WTC11 (cell line): Measurements from ENCODE around the gene THY1.

Experiments used
- ATF1 ChIP-seq: sonication (generic); formaldehyde crosslinking; IDR thresholded peaks from 2 replicates; pipeline ENCODE4 v1.8.1; 2023; ENCODE audit warnings: mild to moderate bottlenecking, moderate library complexity, missing genetic modification reagents
- CTCF ChIP-seq: fragments of 200-600 bp; IDR thresholded peaks from 2 replicates; pipeline ENCODE4 v1.8.0; 2022; ENCODE audit warnings: antibody characterized with exemption
- MAX ChIP-seq: sonication (generic); formaldehyde crosslinking; IDR thresholded peaks from 2 replicates; pipeline ENCODE4 v1.8.0; 2022; ENCODE audit warnings: mild to moderate bottlenecking, missing genetic modification reagents
- MYBL2 ChIP-seq: sonication (generic); formaldehyde crosslinking; IDR thresholded peaks from 2 replicates; pipeline ENCODE4 v1.8.1; 2023; ENCODE audit warnings: mild to moderate bottlenecking, moderate library complexity, missing genetic modification reagents
- TEAD1 ChIP-seq: sonication (generic); formaldehyde crosslinking; IDR thresholded peaks from 2 replicates; pipeline ENCODE4 v1.8.0; 2022; ENCODE audit warnings: mild to moderate bottlenecking, missing genetic modification reagents
- USF2 ChIP-seq: sonication (generic); formaldehyde crosslinking; IDR thresholded peaks from 2 replicates; pipeline ENCODE4 v1.8.1; 2023; ENCODE audit warnings: mild to moderate bottlenecking, missing genetic modification reagents, moderate library complexity
- ZNF138 ChIP-seq: sonication (generic); formaldehyde crosslinking; conservative IDR thresholded peaks from 2 replicates; pipeline ENCODE4 v1.8.1; 2022; ENCODE audit warnings: mild to moderate bottlenecking, moderate library complexity, missing genetic modification reagents
- ZNF416 ChIP-seq: fragments of 250-450 bp; sonication (Bioruptor Pico); IDR thresholded peaks from 2 replicates; pipeline ENCODE4 v1.9.0; 2021; ENCODE audit warnings: mild to moderate bottlenecking, inconsistent platforms

- TF ChIP-seq MYBL2, result no peak
- no peak for TF ChIP-seq CTCF
- TF ChIP-seq TEAD1 (CRISPR knock-in tag), result no peak
- TF ChIP-seq ATF1, result no peak
- no peak for TF ChIP-seq ZNF138 (CRISPR knock-in tag)
- no peak for TF ChIP-seq USF2
- TF ChIP-seq MAX (CRISPR knock-in tag), result no peak
- no peak for TF ChIP-seq ZNF416 (CRISPR knock-in tag)
These were observed 46.6 kb downstream of the THY1 start for GRCh38 chr11:119376197-119376847.
